SIG-M5 treated with dmso at 0.1 percent for 504 hours (cell line): Measurements from ENCODE around the gene GET4.
A peak's percentile ranks its signal among the peaks of the same experiment; 100 is the strongest.
"Not testable (repeated sequence)": the region's sequence is repeated elsewhere in the genome, so short reads cannot be mapped to it uniquely, and the experiment has no call there.

Experiments
- DNase-seq: peaks from one replicate; lab custom pipeline; 2025; ENCODE audit not compliant: unreplicated experiment; lab: John Stamatoyannopoulos, UW

GET4 gene

DNA sequence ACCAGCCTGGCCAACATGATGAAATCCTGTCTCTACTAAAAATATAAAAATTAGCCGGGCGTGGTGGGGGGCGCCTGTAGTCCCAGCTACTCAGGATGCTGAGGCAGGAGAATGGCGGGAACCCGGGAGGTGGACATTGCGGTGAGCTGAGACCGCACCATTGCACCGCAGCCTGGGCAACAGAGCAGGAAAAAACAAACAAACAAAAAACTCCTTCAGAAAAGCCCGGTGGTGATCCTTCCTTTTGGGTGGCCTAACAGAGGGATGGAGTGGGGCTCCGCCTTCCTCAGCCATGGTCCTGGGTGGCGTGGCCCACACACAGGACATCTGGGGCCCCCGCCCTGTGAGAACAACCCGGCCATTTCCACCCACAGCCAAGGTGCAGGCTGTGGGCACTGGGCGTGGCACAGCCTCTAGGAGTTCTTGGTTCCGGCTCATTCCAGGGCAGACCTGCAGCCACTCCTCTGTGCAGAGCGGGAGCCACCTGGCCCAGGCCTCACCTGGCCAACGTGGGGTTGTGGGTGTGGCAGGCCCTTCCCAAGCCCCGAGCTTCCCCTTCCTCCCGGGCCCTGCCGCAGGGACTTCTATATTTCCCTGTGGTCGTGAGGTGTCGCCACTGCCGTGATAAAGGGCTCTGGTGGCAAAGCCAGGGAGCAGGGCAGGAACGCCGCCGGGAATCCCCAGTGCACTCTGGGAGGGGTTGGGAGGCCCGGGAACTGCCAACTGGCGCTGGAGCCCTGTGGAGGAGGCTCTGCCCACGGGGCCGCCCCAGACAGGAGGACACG, 37.6 kb downstream of the GET4 start:
- DNase-seq = no peak

DNA sequence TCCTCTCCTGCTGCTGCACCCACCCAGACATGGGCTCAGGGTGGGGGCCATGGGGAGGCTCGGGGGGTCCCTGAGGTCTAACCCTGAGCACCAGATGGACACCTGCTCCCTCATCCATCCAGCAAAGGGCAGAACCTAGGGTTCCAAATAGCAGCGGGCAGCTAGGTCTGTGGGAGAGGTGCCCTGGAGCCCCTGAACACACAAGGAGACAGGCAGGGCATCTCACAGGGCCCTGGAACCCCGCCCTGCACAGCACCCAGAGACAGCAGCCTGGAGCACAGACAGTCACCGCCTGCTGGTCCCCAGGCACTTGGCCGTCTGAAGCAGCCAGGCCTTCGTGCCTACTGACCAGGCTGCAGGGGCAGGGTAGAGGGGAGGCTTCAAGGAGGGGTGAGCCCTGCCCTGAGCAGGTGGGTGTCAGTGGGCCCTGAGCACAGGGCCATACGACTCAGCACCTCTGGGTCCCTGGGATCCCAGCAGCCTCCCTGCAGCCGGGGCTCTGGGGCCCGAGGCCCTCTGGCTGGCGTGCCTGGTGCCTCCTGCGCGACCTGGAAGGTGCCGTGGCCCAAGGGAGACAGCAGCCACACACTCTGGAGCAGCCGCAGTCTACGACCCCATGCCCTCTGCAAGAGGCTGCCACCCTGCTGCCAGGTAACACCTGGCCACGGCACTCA, 38.3 kb downstream of the GET4 start:
- no peak for DNase-seq

DNA sequence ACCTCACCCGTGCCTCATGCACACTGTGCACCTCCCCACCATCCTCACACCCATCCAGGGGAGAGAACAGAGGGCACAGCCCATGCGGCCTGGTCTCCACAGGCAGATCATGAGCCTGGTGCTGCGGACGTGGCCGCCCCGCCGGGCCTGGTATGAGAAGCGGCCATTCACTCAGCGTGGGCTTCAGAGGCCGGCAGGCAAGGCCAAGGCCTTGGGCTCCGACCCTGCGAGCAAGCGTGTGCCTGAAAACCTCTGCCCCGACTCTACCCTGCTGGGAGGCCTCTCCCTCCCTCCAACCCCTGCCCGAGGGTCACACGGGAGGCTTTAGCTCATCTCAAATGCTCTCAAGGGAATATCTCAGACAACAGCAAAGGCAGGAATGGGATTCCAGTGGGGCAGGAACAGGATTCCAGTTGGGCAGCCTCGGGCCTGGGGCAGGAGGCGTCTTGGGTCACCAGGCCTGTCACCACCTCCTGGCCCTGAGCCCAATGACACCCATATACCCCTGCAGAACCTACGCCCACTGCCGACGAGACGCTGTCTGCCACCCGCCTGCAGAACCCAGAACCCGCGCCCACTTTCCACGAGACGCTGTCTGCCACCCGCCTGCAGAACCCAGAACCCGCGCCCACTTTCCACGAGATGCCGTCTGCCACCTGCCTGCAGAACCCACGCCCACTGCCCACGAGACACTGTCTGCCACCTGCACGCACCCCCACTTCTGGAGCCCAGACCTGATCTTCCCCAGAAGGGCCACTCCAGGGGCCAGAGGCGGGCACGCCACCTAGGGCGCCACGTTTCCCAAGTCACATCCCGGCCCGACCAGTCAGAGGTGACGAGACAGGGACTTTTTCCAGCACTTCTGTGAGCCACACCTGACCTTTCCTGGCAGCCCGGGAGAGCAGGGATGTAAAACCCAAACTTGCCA, 39.2 kb downstream of the GET4 start:
- no peak for DNase-seq

DNA sequence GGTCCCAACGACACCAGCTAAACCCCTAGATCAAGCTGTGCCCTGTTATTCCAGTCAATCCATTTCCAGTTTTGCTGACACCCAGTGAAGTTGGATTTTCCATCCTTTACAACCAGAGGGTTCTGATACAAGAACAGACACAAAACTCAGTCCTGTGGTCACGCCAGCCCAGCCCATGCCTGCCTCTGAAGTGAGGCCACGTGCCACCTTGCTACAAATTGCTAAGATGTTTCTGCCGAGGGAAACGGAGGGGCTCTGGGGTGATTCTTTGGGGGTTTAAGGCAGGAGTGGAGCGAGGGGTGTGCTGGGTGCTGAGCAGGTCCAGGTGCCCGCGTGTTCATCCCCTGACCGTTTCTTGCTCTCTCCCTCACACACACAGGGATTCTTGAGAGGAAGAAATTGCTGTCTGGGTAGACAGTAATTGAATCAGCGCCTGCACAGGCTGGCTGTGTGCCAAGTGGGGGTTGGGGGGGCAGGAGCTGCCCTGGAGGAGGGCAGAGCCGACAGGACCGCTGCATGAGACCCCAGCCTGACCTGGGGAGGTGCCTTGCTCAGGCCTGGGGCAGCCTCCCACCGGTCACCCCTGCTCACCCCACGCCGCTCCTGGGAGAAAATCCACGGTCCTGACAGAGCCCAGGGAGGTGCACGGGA, 40.1 kb downstream of the GET4 start:
- no peak for DNase-seq

DNA sequence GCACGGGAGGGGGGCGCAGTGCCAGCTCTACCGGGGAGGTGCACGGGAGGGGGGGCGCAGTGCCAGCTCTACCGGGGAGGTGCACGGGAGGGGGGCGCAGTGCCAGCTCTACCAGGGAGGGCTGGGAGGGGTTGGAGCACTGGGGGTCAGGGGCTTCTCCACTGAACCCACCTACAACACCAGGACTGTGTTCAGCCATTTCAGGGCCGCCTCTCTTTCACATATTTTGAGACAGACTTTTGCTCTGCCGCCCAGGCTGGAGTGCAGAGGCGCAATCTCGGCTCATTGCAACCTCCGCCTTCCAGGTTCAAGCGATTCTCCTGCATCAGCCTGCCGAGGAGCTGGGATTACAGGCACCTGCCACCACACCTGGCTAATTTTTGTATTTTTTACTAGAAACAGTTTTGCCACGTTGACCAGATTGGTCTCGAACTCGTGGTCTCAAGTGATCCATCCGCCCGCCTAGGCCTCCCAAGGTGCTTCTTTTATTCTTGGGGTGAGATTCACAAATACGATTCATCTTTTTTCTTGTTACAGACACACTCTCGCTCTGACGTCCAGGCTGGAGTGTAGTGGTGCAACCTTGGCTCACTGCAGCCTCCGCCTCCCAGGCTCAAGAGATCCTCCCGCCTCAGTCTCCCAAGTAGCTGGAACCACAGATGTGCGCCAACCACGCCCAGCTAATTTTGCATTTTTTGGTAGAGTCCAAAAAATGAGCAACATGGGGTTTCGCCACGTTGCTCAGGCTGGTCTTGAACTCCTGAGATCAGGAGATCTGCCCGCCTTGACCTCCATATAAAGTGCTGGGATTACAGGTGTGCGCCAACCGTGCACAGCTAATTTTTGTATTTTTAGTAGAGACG, 41.1 kb downstream of the GET4 start:
- DNase-seq = no peak

DNA sequence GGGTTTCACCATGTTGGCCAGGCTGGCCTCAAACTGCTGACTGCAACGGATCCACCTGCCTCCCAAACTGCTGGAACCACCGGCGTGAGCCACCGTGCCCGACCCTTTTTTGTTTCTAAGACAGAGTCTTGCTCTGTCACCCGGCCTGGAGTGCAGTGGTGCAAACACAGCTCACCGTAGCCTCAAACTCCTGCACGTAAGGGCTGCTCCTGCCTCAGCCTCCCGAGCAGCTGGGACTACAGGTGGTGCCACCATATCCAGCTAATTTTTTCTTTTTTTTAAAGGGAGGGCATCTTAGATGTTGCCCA, 41.7 kb downstream of the GET4 start:
- no peak for DNase-seq

DNA sequence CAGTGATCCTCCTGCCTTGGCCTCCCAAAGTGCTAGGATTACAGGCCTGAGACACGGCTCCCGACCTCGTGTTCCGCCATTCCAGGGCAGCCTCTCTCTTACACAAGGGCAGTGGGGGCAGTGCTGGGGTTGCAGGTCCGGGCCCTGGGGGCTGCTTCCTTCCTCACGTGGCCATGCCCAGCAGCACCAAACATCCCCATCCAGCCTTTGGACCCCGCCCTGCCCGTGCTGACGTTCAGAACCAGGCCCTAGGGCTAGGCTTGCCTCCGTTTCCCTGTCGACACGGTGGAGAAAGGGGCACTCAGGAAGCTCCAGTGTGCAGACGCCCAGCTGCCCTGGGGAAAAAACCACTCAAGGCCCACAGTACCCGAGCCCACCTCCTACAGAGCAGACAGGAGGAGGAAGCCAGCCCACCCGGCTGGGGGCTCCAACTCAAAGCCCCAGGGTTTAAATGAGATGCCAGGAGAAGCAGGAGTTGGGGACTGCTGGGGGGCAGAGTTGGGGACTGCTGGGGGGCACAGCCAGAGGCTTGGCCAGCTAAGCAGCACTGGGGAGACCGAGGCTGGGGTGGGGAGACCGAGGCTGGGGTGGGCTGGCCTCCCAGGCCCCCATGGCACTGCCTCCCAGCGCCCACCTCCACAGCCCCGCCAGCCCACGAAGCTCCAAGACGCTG, 42.2 kb downstream of the GET4 start:
- no peak for DNase-seq

DNA sequence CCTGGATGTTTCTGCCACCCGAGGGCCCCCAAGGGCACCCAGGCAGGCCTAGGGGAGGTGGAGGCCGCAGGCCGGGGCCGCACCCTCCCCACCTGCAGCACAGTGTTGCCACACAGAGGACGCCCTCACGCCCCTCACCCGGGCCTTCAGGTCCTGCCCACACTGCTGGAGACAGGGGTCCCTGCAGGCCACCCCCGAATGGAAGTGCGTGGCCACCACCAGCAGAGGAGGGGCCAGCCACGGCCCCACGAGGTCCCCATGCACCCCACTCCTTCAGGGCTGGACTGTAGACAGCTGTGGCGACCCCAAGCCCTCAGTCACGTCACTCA, 42.7 kb downstream of the GET4 start:
- no peak for DNase-seq

DNA sequence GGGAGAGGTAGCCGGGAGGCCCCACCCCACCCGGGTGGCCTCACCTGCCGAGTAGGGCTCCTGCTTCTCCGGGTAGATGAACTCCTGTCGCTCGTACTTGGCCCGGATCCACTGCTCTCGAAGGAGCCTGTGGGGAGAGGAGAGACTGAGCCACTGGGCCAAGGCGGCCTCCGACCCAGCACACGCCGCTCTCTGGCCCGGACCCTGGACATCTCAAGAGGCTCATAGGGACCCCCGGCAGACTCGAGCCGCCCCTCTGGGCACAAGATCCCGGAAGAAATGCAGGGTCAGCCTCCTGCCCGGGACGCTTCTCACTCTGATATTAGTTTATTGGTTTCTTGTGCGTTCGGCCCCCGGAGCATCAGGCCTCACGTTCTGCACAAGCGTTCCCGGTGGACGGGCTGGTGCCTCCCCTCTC, 43.6 kb downstream of the GET4 start:
- DNase-seq = no peak

DNA sequence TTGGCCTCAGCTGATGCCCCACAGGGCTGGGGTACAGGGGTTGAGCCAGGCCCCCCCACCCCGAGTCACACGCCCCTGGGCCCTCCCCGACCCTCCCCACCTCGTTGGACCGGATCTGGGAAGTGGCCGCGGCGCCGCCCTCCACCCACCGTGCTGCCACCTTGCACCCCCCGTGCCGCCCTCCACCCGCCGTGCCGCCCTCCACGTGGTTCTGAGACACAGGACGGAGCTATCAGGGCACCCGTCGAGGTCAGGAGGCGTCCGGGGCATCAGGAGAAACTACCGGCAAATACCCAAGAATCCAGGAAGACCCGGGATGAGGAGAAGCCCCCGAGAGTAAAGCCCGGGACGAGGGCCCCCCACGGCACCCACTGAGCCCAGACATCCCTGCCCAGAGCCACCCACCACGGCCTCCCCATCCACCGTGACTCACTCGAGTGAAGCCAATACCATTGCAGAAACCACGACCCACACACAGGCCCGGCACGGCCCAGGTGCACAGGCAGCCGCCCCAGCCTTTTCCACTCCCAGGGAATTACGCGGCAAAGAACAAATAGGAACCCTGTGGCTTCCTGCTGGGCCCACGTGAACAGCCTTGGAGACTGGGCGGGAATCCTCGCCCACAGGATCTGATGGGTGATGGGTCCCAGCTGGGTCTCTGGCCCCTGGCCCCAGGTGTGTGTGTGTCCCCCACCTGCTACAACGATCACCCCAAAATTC, 44.2 kb downstream of the GET4 start:
- no peak for DNase-seq

DNA sequence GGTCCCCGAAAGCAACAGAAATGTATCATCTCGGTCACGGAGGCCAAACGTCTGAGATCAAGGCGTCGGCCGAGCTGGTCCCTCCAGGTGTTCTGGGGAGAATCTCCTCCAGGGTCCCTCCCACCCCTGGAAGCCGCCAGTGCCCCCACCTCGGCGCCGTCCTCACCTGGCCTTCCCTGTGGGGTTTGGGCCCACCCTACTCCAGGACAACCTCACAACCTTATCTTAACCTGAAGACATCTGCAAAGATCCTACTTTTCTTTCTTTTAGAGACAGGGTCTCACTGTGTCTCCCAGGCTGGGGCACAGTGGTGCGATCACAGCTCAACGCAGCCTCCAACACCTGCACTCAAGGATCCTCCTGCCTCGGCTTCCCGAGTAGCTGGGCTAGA, 44.7 kb downstream of the GET4 start:
- DNase-seq = no peak

DNA sequence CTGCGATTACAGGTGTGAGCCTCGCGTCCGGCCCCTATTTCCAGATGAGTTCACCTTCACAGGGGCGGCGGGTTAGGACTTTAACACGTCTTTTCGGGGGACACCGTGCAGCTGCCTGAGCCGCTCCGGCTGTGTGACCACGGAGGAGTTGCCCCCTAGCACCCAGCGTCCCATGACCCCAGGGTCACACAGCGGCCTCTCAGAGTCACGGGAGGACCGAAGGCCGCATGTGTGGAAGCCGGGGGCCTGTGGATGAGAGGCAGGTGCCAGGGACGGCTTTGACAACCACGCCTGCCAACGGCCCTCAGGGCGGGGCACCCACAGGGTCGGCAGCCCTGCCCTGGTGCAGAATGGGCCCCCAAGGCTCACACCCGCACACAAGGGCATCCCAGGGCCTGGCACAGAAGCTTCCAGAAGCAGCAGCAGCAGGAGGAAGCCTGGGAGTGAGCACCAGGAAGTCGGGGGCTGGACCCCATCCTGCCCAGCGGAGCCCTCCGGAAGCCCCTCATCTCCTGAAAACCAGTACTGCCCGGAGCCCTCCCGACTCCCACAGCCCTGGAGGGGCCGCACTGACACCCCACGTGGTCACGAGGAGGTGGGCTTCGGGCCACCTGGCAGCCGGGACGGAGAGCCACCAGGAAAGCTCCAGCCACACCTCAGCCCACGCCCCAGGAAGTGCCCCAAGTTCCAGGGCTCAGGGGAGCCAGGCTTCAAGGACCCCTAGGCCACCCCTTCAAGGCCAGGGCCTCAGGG, 45.4 kb downstream of the GET4 start:
- DNase-seq = no peak

DNA sequence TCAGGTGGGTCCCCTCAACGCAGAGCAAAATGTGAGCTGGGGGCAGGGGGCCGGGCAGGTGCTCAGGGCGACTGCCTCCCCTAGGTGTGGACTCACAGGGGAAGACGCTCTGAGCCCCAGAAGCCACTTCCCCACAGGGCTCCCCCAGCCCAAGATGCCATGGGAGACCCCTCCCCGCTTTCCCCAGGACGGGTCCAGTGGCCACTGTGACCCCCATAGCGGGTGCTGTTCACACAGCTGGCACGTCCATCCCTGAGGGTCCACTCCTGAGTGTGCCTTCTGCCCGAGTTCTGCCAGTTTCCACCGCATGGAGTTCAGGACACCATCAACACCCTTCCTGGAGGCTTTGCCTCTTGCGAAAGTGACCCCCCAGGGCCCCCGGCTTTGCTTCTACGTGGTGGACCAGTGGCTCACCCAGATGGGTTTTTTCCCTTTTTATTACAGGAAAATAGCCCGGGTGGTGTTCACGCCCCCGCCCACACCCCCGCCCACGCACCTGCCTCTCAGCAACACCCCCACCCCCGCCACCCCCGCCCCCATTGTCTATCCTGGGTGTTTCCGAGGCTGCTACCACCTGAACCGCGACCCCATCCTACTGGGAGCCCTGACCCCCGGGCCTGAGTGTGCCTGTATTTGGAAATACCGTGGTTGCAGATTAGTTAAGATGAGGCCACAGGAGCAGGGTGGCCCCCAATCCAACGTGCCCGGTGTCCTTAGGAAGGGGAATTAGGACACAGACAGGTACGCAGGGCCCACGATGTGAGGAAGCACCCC, 46.2 kb downstream of the GET4 start:
- peak; percentile 4 for DNase-seq

DNA sequence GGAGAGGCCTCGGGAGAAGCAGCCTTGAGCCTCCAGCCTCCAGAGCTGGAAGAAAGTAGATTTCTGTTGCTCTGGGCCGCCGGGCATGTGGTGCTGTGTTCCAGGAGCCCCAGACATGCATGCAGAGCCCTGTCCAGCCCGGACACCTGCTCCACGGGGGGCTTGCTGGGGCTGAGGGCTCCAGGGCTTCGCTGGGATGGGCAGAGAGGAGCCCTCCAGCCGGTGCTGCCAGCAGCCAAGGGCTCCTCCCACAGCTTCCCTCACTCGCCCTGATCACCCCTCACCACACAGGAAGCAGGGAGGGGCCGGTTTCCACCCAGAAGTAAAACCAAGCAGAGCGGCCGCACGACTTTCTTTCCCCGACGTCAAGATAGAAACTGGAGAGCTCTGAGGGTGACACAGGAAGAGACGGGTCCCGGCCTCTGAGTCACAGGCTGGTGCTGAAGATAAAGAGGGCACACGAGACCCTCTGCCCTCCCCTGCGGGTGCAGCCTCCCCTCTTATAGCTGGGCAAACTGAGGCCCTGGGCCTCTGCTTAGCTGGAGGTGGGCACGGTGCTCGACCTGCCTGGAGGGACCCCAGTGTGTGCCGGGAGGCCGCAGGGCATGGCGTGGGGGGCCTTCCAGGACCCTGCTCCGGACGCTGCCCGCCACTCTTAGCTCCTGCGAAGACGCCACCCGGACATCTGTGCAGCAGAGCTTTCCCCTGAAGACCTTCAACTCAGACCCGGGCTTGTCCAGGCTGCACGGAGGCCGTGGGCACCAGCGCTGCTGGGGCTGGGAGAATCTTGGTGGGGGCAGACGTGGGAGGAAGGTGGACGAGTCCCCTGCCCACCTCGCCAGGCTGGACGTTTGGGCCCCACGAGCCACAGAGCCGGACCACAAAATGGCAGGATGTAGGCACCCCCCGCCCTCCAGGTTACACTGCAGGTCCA, 47.0 kb downstream of the GET4 start:
- DNase-seq = peak; percentile 96

DNA sequence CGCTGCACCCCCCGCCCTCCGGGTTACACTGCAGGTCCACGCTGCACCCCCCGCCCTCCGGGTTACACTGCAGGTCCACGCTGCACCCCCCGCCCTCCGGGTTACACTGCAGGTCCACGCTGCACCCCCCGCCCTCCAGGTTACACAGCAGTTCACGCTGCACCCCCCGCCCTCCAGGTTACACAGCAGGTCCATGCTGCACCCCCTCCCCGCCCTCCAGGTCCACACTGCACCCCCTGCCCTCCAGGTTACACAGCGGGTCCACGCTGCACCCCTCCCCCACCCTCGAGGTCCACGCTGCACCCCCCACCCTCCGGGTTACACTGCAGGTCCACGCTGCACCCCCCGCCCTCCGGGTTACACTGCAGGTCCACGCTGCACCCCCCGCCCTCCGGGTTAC, 47.7 kb downstream of the GET4 start:
- DNase-seq = not testable (repeated sequence)

DNA sequence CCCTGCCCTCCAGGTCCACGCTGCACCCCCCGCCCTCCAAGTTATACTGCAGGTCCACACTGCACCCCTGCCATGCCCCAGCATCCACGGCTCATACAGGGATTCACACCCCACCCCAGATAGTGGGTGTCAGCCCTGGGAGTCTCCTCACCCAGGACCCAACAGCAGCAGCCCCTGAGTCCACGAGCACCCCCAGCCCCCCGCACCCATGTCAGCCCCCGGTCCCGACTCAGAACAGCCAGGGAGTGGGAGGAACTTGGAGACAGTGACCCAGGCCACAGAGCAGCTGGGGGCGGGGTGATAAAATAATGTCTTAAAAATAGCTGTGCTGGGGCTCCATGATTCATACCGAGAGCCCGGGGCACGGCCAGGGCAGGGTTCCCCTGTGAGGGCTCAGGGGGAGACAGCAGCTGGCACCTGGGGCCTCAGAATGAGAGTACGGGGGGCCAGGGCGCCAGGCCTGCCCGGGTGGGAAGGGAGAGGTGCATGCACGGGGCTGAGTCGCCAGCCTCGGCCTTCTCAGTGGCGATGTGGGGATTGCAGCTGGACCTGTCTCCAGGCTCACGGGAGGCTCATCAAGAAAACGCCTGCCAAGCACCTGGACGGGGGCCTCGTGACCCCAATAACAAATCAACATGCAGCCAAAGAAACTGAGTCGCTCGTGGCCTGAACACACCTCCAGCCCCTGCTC, 48.3 kb downstream of the GET4 start:
- DNase-seq = peak; percentile 47
